PC-9 (cell line): ENCODE results near the gene DEFB114.

Experiments used
- CTCF ChIP-seq: fragments of 200-600 bp; sonication (generic); conservative IDR thresholded peaks from 2 replicates; pipeline ENCODE4 v1.6.1; 2017; ENCODE audit warnings: mixed run types, antibody characterized with exemption, mild to moderate bottlenecking, moderate library complexity
- EZH2 ChIP-seq: fragments of 200-600 bp; sonication (generic); IDR thresholded peaks from 2 replicates; pipeline ENCODE4 v1.8.0; 2017; ENCODE audit warnings: antibody characterized with exemption, low read depth

DNA sequence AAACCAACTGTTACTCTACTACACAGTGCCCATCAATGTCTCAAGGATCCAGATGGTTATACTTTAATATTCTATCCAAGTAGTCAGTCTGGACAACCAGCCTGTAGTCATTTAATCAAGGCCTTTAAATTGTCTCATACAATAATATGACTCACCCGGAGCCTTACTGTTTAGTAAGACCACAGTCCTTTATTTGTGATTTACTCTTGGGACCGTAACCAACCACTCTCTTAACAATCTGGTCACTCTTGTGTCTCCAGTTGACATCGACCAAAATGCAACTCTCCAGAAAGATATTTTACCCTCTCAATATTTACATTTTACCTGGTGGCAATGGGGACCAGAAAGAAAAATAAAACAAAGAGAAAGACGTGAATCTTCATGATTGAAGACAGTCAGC, 14.9 kb downstream of the DEFB114 start:
- no peak for TF ChIP-seq CTCF
- no peak for TF ChIP-seq EZH2
